ENCODE measurements around the gene ANAPC16.
"Not testable (repeated sequence)": the region's sequence is repeated elsewhere in the genome, so short reads cannot be mapped to it uniquely, and the experiment has no call there.

The ANAPC16 gene

DNA sequence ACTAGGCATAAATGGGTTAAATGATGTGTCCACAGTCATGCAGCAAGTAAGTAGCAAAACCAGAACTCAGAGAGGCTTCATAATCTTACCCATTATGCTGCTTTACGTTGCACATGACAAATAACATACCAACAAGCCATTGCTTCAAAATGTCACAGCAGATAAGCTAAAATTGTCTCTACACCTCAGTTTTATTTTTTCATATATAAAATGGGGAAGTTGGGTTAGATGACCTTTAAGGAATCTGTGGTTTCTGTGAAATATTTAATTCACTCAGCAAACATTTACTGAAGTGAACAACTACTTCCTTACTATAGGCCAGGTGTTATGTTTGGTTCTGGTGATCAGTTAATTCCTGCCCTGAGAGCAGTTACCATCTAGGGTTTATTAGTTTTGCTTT is 2.5 kb downstream of the ANAPC16 start:
- no peak for DNase-seq

GRCh38 chr10:72218726-72219125 is 2.9 kb downstream of the ANAPC16 start:
- DNase-seq, result no peak

GRCh38 chr10:72219235-72219814 is 3.5 kb downstream of the ANAPC16 start:
- DNase-seq, result no peak

DNA sequence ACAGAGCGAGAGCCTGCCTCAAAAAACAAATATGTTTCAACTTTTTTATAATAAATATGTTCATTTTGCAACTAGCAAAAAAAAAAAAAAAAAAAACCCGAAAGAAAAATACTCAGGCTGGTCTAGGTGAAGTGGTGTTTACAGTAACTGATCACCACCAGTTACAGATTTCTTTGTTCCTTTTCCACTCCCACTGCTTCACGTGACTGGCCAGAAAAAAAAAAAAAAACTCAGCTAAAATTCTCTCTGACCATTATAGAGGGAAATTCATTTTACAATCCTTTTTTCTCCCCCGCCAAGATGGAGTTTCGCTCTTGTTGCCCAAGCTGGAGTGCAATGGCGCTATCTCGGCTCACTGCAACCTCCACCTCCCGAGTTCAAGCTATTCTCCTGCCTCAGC is 4.8 kb downstream of the ANAPC16 start:
- DNase-seq, result no peak

GRCh38 chr10:72221278-72221677 is 5.5 kb downstream of the ANAPC16 start:
- no peak for DNase-seq

- no peak for DNase-seq
These were observed 7.9 kb downstream of the ANAPC16 start for GRCh38 chr10:72223743-72224101.

- not testable (repeated sequence) for DNase-seq
These were observed 8.4 kb downstream of the ANAPC16 start for GRCh38 chr10:72224191-72224590.

- DNase-seq, result no peak
These were observed 10.7 kb downstream of the ANAPC16 start for GRCh38 chr10:72226418-72227027.

DNA sequence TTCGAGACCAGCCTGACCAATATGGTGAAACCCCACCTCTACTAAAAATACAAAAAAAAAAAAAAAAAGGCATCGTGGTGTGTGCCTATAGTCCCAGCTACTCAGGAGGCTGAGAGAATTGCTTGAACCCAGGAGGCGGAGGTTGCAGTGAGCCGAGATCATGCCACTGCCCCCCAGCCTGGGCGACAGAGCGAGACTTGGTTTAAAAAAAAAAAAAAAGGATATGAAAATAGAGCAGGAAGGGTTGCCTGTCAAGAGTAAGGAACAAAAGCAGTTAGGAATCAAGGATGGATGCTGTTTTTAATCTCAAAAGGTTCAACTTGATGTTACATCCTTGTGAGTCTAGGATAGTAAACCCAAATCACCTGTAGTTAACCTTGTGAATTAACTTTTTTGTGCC is 12.0 kb downstream of the ANAPC16 start:
- DNase-seq, result no peak

- DNase-seq, result no peak
These were observed 12.5 kb downstream of the ANAPC16 start for GRCh38 chr10:72228318-72228751.

- DNase-seq, result no peak
These were observed 13.7 kb downstream of the ANAPC16 start for GRCh38 chr10:72229261-72230251.

DNA sequence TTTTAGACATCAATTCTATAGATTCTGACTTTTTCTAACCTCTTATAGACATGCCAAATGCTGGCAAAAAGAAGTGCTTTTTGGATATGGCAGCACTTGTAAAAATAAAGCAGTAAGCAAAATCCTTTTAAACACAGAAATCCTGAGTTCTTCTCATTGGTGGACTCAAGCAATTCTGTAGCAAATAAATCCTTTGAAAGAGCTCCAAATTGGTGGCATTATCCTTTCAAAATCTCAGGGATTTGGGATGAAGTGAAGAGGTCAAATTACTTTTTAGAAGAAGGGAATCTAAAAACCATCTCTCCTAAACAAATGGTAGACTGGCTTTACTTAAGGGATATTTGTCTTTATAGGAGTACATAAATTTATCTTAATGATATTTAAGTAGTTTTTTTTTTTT is 17.8 kb downstream of the ANAPC16 start:
- DNase-seq, result no peak

- DNase-seq, result no peak
These were observed 18.8 kb downstream of the ANAPC16 start for GRCh38 chr10:72234560-72235095.

DNA sequence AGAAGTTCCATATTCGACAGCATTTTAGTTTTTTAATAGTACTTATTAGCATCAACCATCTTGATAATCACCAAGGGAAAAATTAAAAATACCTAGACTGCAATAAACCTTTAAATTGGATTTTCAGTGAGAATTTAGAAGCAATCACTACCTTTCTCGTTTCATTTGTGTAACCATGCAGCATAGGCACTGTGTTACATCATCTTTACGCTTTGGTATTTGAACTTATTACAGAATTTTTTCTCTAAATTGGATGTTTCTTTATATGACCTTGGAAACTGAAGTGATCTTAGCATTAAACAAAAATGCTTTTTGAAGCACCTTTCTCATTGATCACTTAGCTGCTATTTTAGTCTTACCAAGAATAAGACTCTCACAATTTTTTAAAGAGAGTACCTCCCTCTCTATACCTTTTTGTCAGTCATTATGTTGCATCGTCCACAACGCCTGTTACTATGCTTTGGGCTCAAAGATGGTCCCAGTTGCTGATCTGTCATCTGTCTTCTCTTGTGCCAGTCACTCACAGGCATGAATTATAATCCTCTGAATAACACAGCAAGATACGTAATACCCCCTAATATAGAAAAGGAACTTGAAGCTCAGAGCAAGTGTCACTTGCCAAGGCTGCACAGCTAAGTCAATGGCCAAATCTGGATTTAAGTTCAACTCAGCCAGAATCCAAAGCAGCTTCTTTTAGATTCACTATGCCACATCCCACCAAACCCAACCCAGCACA is 19.9 kb downstream of the ANAPC16 start:
- DNase-seq, result no peak

- no peak for DNase-seq
These were observed 22.8 kb downstream of the ANAPC16 start for GRCh38 chr10:72238392-72239175.

DNA sequence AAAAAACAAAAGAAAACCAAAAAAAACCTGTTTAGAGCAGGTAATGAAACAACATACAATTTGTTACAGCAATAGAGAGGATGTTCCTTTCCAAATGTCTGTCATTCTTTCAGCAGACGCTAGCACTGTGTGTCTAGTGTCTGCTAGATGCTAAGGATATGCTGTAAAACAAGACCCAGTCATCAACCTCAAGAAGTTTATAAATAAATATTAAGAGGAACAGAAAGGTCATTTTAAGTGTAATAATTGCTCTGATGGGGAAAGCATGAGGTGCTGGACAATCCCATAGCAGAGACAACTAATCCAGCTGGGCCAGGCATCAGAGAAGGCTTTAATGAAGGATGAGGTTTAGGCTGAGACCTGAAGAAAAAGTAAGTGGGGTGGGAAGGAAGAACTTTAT is 23.6 kb downstream of the ANAPC16 start:
- no peak for DNase-seq

- DNase-seq, result no peak
These were observed 24.6 kb downstream of the ANAPC16 start for GRCh38 chr10:72240371-72240770.

- DNase-seq, result no peak
These were observed 26.0 kb downstream of the ANAPC16 start for GRCh38 chr10:72241691-72242252.

DNA sequence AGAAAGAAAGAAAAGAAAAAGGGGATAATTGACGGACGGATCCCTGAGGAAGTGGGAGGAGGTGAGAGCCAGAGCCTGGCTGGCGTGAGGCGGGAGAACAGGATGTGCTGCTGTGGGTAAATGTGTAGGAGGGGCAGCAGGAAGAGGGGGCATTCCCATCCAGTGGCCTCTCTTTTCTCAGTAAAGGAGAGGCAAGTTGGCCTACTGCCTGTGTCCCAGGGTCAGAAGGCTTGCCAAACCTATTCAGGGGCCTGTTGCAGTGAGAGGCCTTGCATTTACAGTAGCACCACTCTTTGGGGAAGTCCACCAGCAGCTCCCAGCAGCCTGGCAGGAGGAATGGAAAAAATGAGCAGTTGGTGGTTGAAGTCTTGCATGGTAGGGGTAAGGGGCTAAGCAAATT is 26.9 kb downstream of the ANAPC16 start:
- DNase-seq, result no peak

GRCh38 chr10:72243822-72244437 is 28.1 kb downstream of the ANAPC16 start:
- no peak for DNase-seq

- no peak for DNase-seq
These were observed 28.8 kb downstream of the ANAPC16 start for GRCh38 chr10:72244573-72245038.
